ENCODE measurements around the gene SYCP3. TPM values are rescaled to one million over a fixed set of nuclear protein-coding genes. Genes with fewer than 3 reads are reported as not detected.

Gene SYCP3
- total RNA-seq, 1 experiment from 2014 or later = 0.31 TPM

DNA sequence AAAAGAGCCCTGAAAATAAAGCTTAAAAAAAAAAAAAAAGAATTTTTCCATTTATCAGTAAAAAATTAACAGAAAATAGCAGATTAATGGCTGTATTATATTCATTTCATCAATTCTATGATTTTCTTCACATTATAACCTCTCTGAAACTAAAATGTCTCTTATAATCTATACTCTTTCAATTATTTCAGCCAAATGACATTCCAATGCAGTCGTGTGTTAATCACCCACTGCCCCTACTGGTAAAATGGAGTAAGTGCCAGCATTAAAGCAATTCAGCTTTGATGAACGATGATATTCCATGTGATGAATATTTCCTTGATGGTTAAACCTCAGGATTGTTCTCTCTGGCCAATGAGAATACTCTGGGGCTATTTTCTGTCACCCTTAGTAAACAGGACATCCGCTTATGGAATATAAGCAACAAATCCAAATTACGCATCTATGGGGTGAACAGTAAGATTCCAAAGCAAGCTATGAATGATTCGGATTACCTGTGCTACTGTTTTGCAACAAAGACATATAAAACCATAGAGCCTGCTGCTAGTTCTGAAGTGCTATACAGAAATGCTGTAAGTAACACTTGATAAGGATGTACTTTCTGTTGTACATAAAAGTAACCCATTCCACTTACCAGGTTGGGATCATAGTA is 20.3 kb upstream of the SYCP3 start:
- Histone ChIP-seq H3K27me3 (ENCODE audit: insufficient read depth, low read length) (no peaks in the 10 kb centered on the region), H3K14ac (ENCODE audit: insufficient read depth, low read length) (no peak overlapping the region), H3K27ac (ENCODE audit: insufficient read length, low read depth, low read length) (no peak overlapping the region), H4K5ac (ENCODE audit: insufficient read length, low read depth, low read length) (no peak overlapping the region), H2BK15ac (ENCODE audit: low read depth, low read length) (no peak overlapping the region), H3K23me2 (ENCODE audit: insufficient read length, low read depth, low read length, poor library complexity, severe bottlenecking) (no peaks in the 10 kb centered on the region), H3K4me2 (ENCODE audit: insufficient read depth, insufficient read length, low read length) (no peak overlapping the region), H3K18ac (ENCODE audit: insufficient read length, low read depth, low read length) (no peak overlapping the region), H3K79me1 (ENCODE audit: insufficient read depth, low read depth, low read length, poor library complexity, severe bottlenecking) (no peaks in the 10 kb centered on the region), H2BK120ac (ENCODE audit: low read depth, low read length, poor library complexity, severe bottlenecking) (no peak overlapping the region), H3K56ac (ENCODE audit: insufficient read length, low read depth, low read length) (no peak overlapping the region), H2BK12ac (ENCODE audit: insufficient read length, low read depth, low read length) (no peak overlapping the region), H2BK20ac (ENCODE audit: low read depth, low read length, poor library complexity, severe bottlenecking) (no peak overlapping the region), H3T11ph (ENCODE audit: low read length) (no peak overlapping the region), H2BK5ac (ENCODE audit: insufficient read length, low read length) (no peak overlapping the region), H4K20me1 (ENCODE audit: control insufficient read depth, insufficient read depth, insufficient read length) (no peaks in the 10 kb centered on the region), H3K79me2 (ENCODE audit: insufficient read depth, low read length) (no peaks in the 10 kb centered on the region), H4K91ac (ENCODE audit: insufficient read length, low read depth, low read length) (no peak overlapping the region), H3K23ac (ENCODE audit: insufficient read length, low read depth, low read length) (no peak overlapping the region), H3K9ac (ENCODE audit: extremely low read depth, insufficient read length, low read length) (no peak overlapping the region), H3K4me1 (ENCODE audit: insufficient read depth, low read length) (no peaks in the 10 kb centered on the region; the same call in 1 of the 2 replicates), H3K9me3 (ENCODE audit: control insufficient read depth, low read depth, low read length) (no peaks in the 10 kb centered on the region), H3K4ac (ENCODE audit: low read depth, low read length) (no peak overlapping the region), H2AFZ (ENCODE audit: low read length) (no peak overlapping the region), H2AK5ac (ENCODE audit: insufficient read length, low read length) (no peak overlapping the region), H4K8ac (replicated peaks; ENCODE audit: insufficient read length, low read depth, low read length) (no peak overlapping the region)
- no peak overlapping the region for H3K27ac Mint-ChIP-seq
- no peaks in the 10 kb centered on the region for H3K9me3 Mint-ChIP-seq
- H3K4me1 Mint-ChIP-seq = peaks cover 4 to 5% of the 10 kb centered on the region in 2 experiments; a peak in 3 of 4 replicates
- DNase-seq = no peak
- no peaks in the 10 kb centered on the region for H3K27me3 Mint-ChIP-seq (ENCODE audit: low read depth)
- TF ChIP-seq CTCF (conservative IDR thresholded peaks at IDR 0.05) = peak; percentile 77
- H3K36me3 Mint-ChIP-seq (ENCODE audit: insufficient read depth in 1 of 3, low read depth in 3 of 3) = peaks cover 7 to 55% (median 40%) of the 10 kb centered on the region in 3 experiments; a peak in 6 of 7 replicates
- H3K4me3 Mint-ChIP-seq = no peak overlapping the region
- WGBS (ENCODE audit: extremely low coverage, insufficient read length, low lambda C conversion rate) = no CpG with 5 or more reads among the region's 5 CpGs
